DND-41 (cell line): ENCODE data around the gene PAPLN.

Experiments used
- ATAC-seq: fragments of 200-7000 bp; cut with Tn5 transposase; 3 replicates; pipeline ENCODE4 v1.9.1; 2021; ENCODE audit warnings: low read depth; ENCODE audit not compliant: insufficient read depth
- DNase-seq: peaks from one replicate; pipeline ENCODE4 v3.0.0-alpha.2; 2020
- H2AFZ ChIP-seq: 2 replicates; pipeline ENCODE4 v1.6.0; 2012; ENCODE audit warnings: low read depth, low read length
- H3K27ac ChIP-seq: 2 replicates; pipeline ENCODE4 v1.5.1; 2012; ENCODE audit warnings: low read length, inconsistent platforms
- H3K27me3 ChIP-seq: fragments of 200-600 bp; sonication (generic); 2 replicates; pipeline ENCODE4 v1.6.0; 2012; ENCODE audit warnings: low read length, mild to moderate bottlenecking, inconsistent platforms; ENCODE audit not compliant: insufficient read depth, poor library complexity
- H3K36me3 ChIP-seq: 2 replicates; pipeline ENCODE4 v1.5.1; 2012; ENCODE audit warnings: low read length, inconsistent platforms; ENCODE audit not compliant: insufficient read depth
- H3K4me1 ChIP-seq: 2 replicates; pipeline ENCODE4 v1.5.1; 2012; ENCODE audit warnings: mild to moderate bottlenecking, low read length; ENCODE audit not compliant: insufficient read depth
- H3K4me2 ChIP-seq: 2 replicates; pipeline ENCODE4 v1.6.0; 2012; ENCODE audit warnings: mild to moderate bottlenecking, moderate library complexity, low read length, inconsistent platforms; ENCODE audit not compliant: insufficient read depth
- H3K4me3 ChIP-seq, 2 experiments: fragments of 200-600 bp in 1 of 2; shearing (Covaris generic) in 1 of 2; 2 replicates each; pipeline ENCODE4 v1.5.1; 2012 to 2016; ENCODE audit warnings: inconsistent platforms in 2 of 2, low read length in 2 of 2, mild to moderate bottlenecking in 2 of 2, low read depth in 1 of 2, moderate library complexity in 1 of 2
- H3K79me2 ChIP-seq: 2 replicates; pipeline ENCODE4 v1.6.0; 2012; ENCODE audit warnings: low read length, inconsistent platforms; ENCODE audit not compliant: insufficient read depth
- H3K9ac ChIP-seq: 2 replicates; pipeline ENCODE4 v1.6.0; 2012; ENCODE audit warnings: low read depth, mild to moderate bottlenecking, inconsistent platforms, low read length, moderate library complexity
- H3K9me3 ChIP-seq: 2 replicates; pipeline ENCODE4 v1.5.1; 2012; ENCODE audit warnings: low read length, moderate library complexity, mild to moderate bottlenecking, inconsistent platforms; ENCODE audit not compliant: insufficient read depth, severe bottlenecking
- H4K20me1 ChIP-seq: 2 replicates; pipeline ENCODE4 v1.6.0; 2012; ENCODE audit warnings: low read length; ENCODE audit not compliant: insufficient read depth
- CTCF ChIP-seq: IDR thresholded peaks from 2 replicates; pipeline ENCODE4 v1.5.1; 2012; ENCODE audit warnings: borderline replicate concordance, low read length, moderate library complexity, mild to moderate bottlenecking; ENCODE audit not compliant: poor library complexity, severe bottlenecking; ENCODE audit errors: extremely low read depth
- EZH2 ChIP-seq: IDR thresholded peaks from 3 replicates; pipeline ENCODE4 v1.6.1; 2012; ENCODE audit warnings: borderline replicate concordance, low read depth, mild to moderate bottlenecking, moderate library complexity, low read length, inconsistent platforms; ENCODE audit not compliant: severe bottlenecking

Gene PAPLN

GRCh38 chr14:73220061-73220460, 17.2 kb upstream of the PAPLN start:
- DNase-seq (no peak), ATAC-seq (no peak)
- Histone ChIP-seq H4K20me1 (no peaks in the 10 kb centered on the region; the same call in 1 of the 2 replicates), H3K27ac (no peak overlapping the region), H3K4me3 (no peak overlapping the region), H2AFZ (no peak overlapping the region), H3K4me2 (no peak overlapping the region), H3K27me3 (no peaks in the 10 kb centered on the region), H3K9ac (no peak overlapping the region), H3K36me3 (peaks cover 47% of the 10 kb centered on the region), H3K79me2 (no peaks in the 10 kb centered on the region), H3K4me1 (no peaks in the 10 kb centered on the region), H3K9me3 (no peaks in the 10 kb centered on the region)
- no peak for TF ChIP-seq EZH2
- TF ChIP-seq CTCF = no peak

GRCh38 chr14:73220634-73221033, 16.7 kb upstream of the PAPLN start:
- ATAC-seq (no peak), DNase-seq (no peak)
- Histone ChIP-seq H3K27me3 (no peaks in the 10 kb centered on the region), H3K9ac (no peak overlapping the region), H4K20me1 (no peaks in the 10 kb centered on the region; the same call in 1 of the 2 replicates), H3K4me3 (no peak overlapping the region), H3K79me2 (no peaks in the 10 kb centered on the region), H3K9me3 (no peaks in the 10 kb centered on the region), H3K4me1 (no peaks in the 10 kb centered on the region), H3K27ac (no peak overlapping the region), H2AFZ (no peak overlapping the region), H3K36me3 (peaks cover 44% of the 10 kb centered on the region), H3K4me2 (no peak overlapping the region)
- TF ChIP-seq CTCF = no peak
- no peak for TF ChIP-seq EZH2

- H3K4me3 ChIP-seq = no peak overlapping the region
- TF ChIP-seq CTCF = no peak
These were observed 15.4 kb upstream of the PAPLN start for GRCh38 chr14:73221945-73222344.

GRCh38 chr14:73223049-73223448, 14.3 kb upstream of the PAPLN start:
- H3K4me2 ChIP-seq = no peak overlapping the region
- H2AFZ ChIP-seq = no peak overlapping the region
- H3K4me3 ChIP-seq = no peak overlapping the region
- no peaks in the 10 kb centered on the region for H3K79me2 ChIP-seq
- ATAC-seq = no peak
- H3K9me3 ChIP-seq = no peaks in the 10 kb centered on the region
- H3K36me3 ChIP-seq = peaks cover 29% of the 10 kb centered on the region
- no peak overlapping the region for H3K27ac ChIP-seq
- TF ChIP-seq EZH2 = no peak
- TF ChIP-seq CTCF = no peak
- no peaks in the 10 kb centered on the region for H3K4me1 ChIP-seq
- H3K9ac ChIP-seq = no peak overlapping the region
- DNase-seq = no peak
- H3K27me3 ChIP-seq = no peaks in the 10 kb centered on the region
- no peaks in the 10 kb centered on the region; the same call in 1 of the 2 replicates for H4K20me1 ChIP-seq

More at GRCh38 chr14:73221945-73222344, 15.4 kb upstream of the PAPLN start:
- Histone ChIP-seq H3K9ac (no peak overlapping the region), H4K20me1 (no peaks in the 10 kb centered on the region; the same call in 1 of the 2 replicates), H3K27me3 (no peaks in the 10 kb centered on the region), H3K79me2 (no peaks in the 10 kb centered on the region), H3K36me3 (peaks cover 36% of the 10 kb centered on the region), H2AFZ (no peak overlapping the region), H3K27ac (no peak overlapping the region), H3K4me2 (no peak overlapping the region), H3K4me1 (no peaks in the 10 kb centered on the region), H3K9me3 (no peaks in the 10 kb centered on the region)
- DNase-seq = no peak
- no peak for ATAC-seq
